Karpas-422 (cell line): ENCODE measurements around the gene CCDC38. TPM values are rescaled to one million over a fixed set of nuclear protein-coding genes. Genes with fewer than 3 reads are reported as not detected.

ENCODE experiments used
- DNase-seq: peaks from one replicate; pipeline ENCODE4 v3.0.0-alpha.2; 2015
- H2AFZ ChIP-seq: fragments of 200-600 bp; sonication (generic); 2 replicates; pipeline ENCODE4 v1.6.1; 2014; ENCODE audit warnings: antibody characterized with exemption, low read length, mixed read lengths
- H3K27ac ChIP-seq: fragments of 200-600 bp; sonication (generic); 2 replicates; pipeline ENCODE4 v1.5.1; 2014; ENCODE audit warnings: mild to moderate bottlenecking, low read length, moderate library complexity
- H3K27me3 ChIP-seq: fragments of 200-600 bp; sonication (generic); 2 replicates; pipeline ENCODE4 v1.6.1; 2014; ENCODE audit warnings: low read length, mixed read lengths
- H3K36me3 ChIP-seq: fragments of 200-600 bp; sonication (generic); 2 replicates; pipeline ENCODE4 v1.6.1; 2014; ENCODE audit warnings: low read length, mixed read lengths; ENCODE audit not compliant: insufficient read depth
- H3K4me1 ChIP-seq: fragments of 200-600 bp; sonication (generic); 2 replicates; pipeline ENCODE4 v1.6.1; 2014; ENCODE audit warnings: mild to moderate bottlenecking, low read length, mixed read lengths
- H3K4me2 ChIP-seq: fragments of 200-600 bp; sonication (generic); 2 replicates; pipeline ENCODE4 v1.6.1; 2014; ENCODE audit warnings: low read length, low read depth, mild to moderate bottlenecking; ENCODE audit not compliant: poor library complexity, severe bottlenecking
- H3K4me3 ChIP-seq: fragments of 200-600 bp; sonication (generic); 2 replicates; pipeline ENCODE4 v1.5.1; 2014; ENCODE audit warnings: mild to moderate bottlenecking, antibody characterized with exemption, low read length, mixed read lengths
- H3K79me2 ChIP-seq: fragments of 200-600 bp; sonication (generic); 2 replicates; pipeline ENCODE4 v1.6.1; 2014; ENCODE audit warnings: mild to moderate bottlenecking, low read length, mixed read lengths
- H3K9ac ChIP-seq: fragments of 200-600 bp; sonication (generic); 2 replicates; pipeline ENCODE4 v1.6.0; 2014; ENCODE audit warnings: low read length
- H3K9me2 ChIP-seq: fragments of 200-600 bp; sonication (generic), shearing (Covaris generic); replicated peaks from 2 replicates; pipeline ENCODE4 v1.6.0; 2014; ENCODE audit warnings: mild to moderate bottlenecking, low read length, moderate library complexity; ENCODE audit not compliant: insufficient read depth
- H3K9me3 ChIP-seq: fragments of 300-700, 200-600 bp; sonication (generic); 2 replicates; pipeline ENCODE4 v1.6.1; 2014; ENCODE audit warnings: low read length, mixed read lengths
- H4K20me1 ChIP-seq: fragments of 200-600 bp; sonication (generic); 2 replicates; pipeline ENCODE4 v1.6.1; 2014; ENCODE audit warnings: mild to moderate bottlenecking, antibody characterized with exemption, low read length, low read depth; ENCODE audit not compliant: insufficient read depth
- total RNA-seq: library from RNA; depleted of rRNA; stranded (reverse); fragments of >200 nt; shearing (Covaris generic); gene quantifications from 2 replicates; pipeline ENCODE4 v1.2.3, GENCODE V29; 2014; ENCODE audit warnings: low replicate concordance

CCDC38 gene
- total RNA-seq, 1 experiment from 2014 or later, result not detected

DNA sequence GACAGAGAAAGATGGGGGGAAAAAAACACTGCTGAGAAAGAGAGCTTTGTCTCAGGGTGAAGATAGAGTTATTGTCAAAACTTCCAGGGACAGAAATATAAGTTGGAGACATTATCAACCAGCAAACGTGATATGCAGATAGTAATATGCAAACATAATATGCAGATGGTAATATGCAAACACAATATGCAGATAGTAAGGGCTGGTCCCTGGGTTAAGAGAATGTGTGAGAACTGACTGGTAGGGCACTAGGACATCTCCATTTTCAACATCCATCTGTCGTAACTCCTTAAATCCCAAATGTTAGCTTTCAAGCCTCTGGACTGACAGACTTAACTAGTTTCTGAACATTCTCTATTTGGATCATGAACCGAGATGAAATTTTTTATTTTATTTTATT, 51.5 kb downstream of the CCDC38 start:
- Histone ChIP-seq H3K79me2 (no peaks in the 10 kb centered on the region), H3K9me2 (no peaks in the 10 kb centered on the region), H3K4me3 (no peak overlapping the region), H3K4me2 (no peak overlapping the region), H3K36me3 (no peaks in the 10 kb centered on the region), H2AFZ (no peak overlapping the region), H3K4me1 (peaks cover 3% of the 10 kb centered on the region; the same call in 1 of the 2 replicates), H3K9ac (no peak overlapping the region), H4K20me1 (no peaks in the 10 kb centered on the region), H3K27ac (no peak overlapping the region), H3K27me3 (no peaks in the 10 kb centered on the region), H3K9me3 (no peaks in the 10 kb centered on the region)
- DNase-seq, result no peak

- H4K20me1 ChIP-seq, result no peaks in the 10 kb centered on the region
- no peak overlapping the region for H3K9ac ChIP-seq
- H3K4me1 ChIP-seq, result peaks cover 3% of the 10 kb centered on the region; the same call in 1 of the 2 replicates
- no peaks in the 10 kb centered on the region for H3K9me3 ChIP-seq
- H3K27me3 ChIP-seq, result no peaks in the 10 kb centered on the region
- no peak overlapping the region for H2AFZ ChIP-seq
- H3K79me2 ChIP-seq, result no peaks in the 10 kb centered on the region
- H3K4me3 ChIP-seq, result no peak overlapping the region
- H3K27ac ChIP-seq, result no peak overlapping the region
- H3K4me2 ChIP-seq, result no peak overlapping the region
- no peaks in the 10 kb centered on the region for H3K36me3 ChIP-seq
- no peak for DNase-seq
- no peaks in the 10 kb centered on the region for H3K9me2 ChIP-seq
Measured at GRCh38 chr12:95887311-95887710, 55.1 kb downstream of the CCDC38 start.

GRCh38 chr12:95884998-95885397, 57.4 kb downstream of the CCDC38 start:
- H4K20me1 ChIP-seq, result no peaks in the 10 kb centered on the region
- no peaks in the 10 kb centered on the region for H3K79me2 ChIP-seq

GRCh38 chr12:95882873-95883272, 59.5 kb downstream of the CCDC38 start:
- no peak overlapping the region for H3K4me3 ChIP-seq

More at GRCh38 chr12:95884998-95885397, 57.4 kb downstream of the CCDC38 start:
- Histone ChIP-seq H3K9me3 (no peaks in the 10 kb centered on the region), H3K9ac (no peak overlapping the region), H3K27me3 (no peaks in the 10 kb centered on the region), H3K9me2 (no peaks in the 10 kb centered on the region), H3K4me2 (no peak overlapping the region), H3K27ac (no peak overlapping the region), H3K4me1 (no peaks in the 10 kb centered on the region), H3K36me3 (no peaks in the 10 kb centered on the region), H3K4me3 (no peak overlapping the region), H2AFZ (no peak overlapping the region)
- DNase-seq, result no peak

DNA sequence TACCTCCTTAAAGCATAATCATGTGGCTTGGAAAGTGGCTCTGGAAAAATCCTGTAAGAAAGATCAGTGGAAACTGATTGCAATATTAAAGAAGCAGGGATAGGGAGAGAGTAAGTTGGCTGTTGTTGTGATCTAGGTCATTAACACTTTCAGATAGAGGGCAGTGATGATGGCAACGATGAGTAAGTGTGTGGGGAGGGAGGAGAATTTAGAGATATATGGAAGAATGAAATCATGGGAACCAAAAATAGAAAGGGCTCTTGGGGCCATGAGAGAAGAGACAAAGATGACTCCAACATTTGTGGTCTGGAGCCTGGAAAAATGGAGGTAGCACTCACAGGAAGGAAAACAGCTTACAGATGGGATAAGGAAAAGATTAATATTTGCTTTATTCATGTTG, 60.3 kb downstream of the CCDC38 start:
- Histone ChIP-seq H3K27me3 (no peaks in the 10 kb centered on the region), H3K79me2 (no peaks in the 10 kb centered on the region), H2AFZ (no peak overlapping the region), H3K9ac (no peak overlapping the region), H3K4me3 (no peak overlapping the region), H3K27ac (no peak overlapping the region), H3K9me2 (no peaks in the 10 kb centered on the region), H3K4me2 (no peak overlapping the region), H3K4me1 (no peaks in the 10 kb centered on the region), H4K20me1 (no peaks in the 10 kb centered on the region), H3K36me3 (no peaks in the 10 kb centered on the region), H3K9me3 (no peaks in the 10 kb centered on the region)
- DNase-seq, result no peak

More at GRCh38 chr12:95882873-95883272, 59.5 kb downstream of the CCDC38 start:
- no peak for DNase-seq
- Histone ChIP-seq H3K9me3 (no peaks in the 10 kb centered on the region), H3K4me2 (no peak overlapping the region), H4K20me1 (no peaks in the 10 kb centered on the region), H3K27ac (no peak overlapping the region), H3K4me1 (no peaks in the 10 kb centered on the region), H3K27me3 (no peaks in the 10 kb centered on the region), H3K36me3 (no peaks in the 10 kb centered on the region), H3K9ac (no peak overlapping the region), H2AFZ (no peak overlapping the region), H3K79me2 (no peaks in the 10 kb centered on the region), H3K9me2 (no peaks in the 10 kb centered on the region)

DNA sequence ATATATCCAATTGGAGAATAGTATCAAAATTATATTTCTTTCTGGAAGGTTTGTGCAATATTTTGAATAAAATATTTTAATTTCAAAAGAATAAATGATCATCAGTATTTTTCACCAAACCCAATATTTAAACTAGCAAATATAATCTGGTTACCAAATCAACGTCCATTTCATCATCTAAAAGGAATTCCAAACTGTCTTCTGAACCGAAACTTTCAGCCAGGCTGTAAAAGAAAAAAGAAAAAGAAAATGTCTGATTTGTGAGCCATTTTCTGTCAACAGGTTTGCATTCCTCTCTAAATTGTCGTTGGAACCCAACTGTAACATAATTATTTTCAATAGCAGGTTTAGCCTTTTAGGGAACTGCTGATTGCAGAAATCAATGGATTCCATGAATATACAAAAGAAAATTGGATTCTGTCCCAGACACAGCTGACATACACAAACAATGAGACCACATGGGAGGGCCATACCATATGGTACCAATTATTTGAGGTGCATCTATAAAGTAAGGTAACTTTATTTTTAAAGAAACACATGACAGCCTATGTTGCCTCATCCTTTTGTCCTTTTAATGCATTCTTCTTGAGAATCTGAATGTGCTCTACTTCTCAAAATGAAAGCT, 61.0 kb downstream of the CCDC38 start:
- H3K36me3 ChIP-seq, result no peaks in the 10 kb centered on the region
- no peak overlapping the region for H3K27ac ChIP-seq
- no peak overlapping the region for H3K9ac ChIP-seq
- H3K4me3 ChIP-seq, result no peak overlapping the region
- H3K9me2 ChIP-seq, result no peaks in the 10 kb centered on the region
- no peak overlapping the region for H2AFZ ChIP-seq
- no peak overlapping the region for H3K4me2 ChIP-seq
- no peak for DNase-seq
- H3K4me1 ChIP-seq, result no peaks in the 10 kb centered on the region
- H4K20me1 ChIP-seq, result no peaks in the 10 kb centered on the region
- no peaks in the 10 kb centered on the region for H3K9me3 ChIP-seq
- H3K79me2 ChIP-seq, result no peaks in the 10 kb centered on the region
- no peaks in the 10 kb centered on the region for H3K27me3 ChIP-seq

GRCh38 chr12:95880895-95881294, 61.5 kb downstream of the CCDC38 start:
- H3K4me2 ChIP-seq, result no peak overlapping the region
- H3K9me3 ChIP-seq, result no peaks in the 10 kb centered on the region
- no peak overlapping the region for H3K27ac ChIP-seq
- no peaks in the 10 kb centered on the region for H3K27me3 ChIP-seq
- no peaks in the 10 kb centered on the region for H3K36me3 ChIP-seq
- no peak overlapping the region for H3K9ac ChIP-seq
- DNase-seq, result no peak
- H3K4me1 ChIP-seq, result no peaks in the 10 kb centered on the region
- H3K79me2 ChIP-seq, result no peaks in the 10 kb centered on the region
- no peak overlapping the region for H2AFZ ChIP-seq
- no peaks in the 10 kb centered on the region for H3K9me2 ChIP-seq
- H3K4me3 ChIP-seq, result no peak overlapping the region
- H4K20me1 ChIP-seq, result no peaks in the 10 kb centered on the region

- Histone ChIP-seq H3K9me2 (no peaks in the 10 kb centered on the region), H4K20me1 (no peaks in the 10 kb centered on the region), H3K4me1 (no peaks in the 10 kb centered on the region), H3K27me3 (no peaks in the 10 kb centered on the region), H3K4me2 (no peak overlapping the region), H3K36me3 (no peaks in the 10 kb centered on the region), H3K79me2 (no peaks in the 10 kb centered on the region), H3K9ac (no peak overlapping the region), H2AFZ (no peak overlapping the region), H3K27ac (no peak overlapping the region), H3K4me3 (no peak overlapping the region), H3K9me3 (no peaks in the 10 kb centered on the region)
- DNase-seq, result no peak
Measured at GRCh38 chr12:95877622-95878021, 64.8 kb downstream of the CCDC38 start.
